Mammary epithelial cell (primary cell): ENCODE measurements around the gene MED29.

ENCODE experiments used
- CTCF ChIP-seq, 2 donors: IDR thresholded peaks in 1 of 2; conservative IDR thresholded peaks in 1 of 2; 2 replicates each; pipeline ENCODE4 v1.5.1; 2011 to 2012; ENCODE audit warnings: inconsistent platforms in 2 of 2, low read length in 2 of 2, mild to moderate bottlenecking in 2 of 2, control low read depth in 1 of 2, low read depth in 1 of 2; ENCODE audit not compliant: insufficient read depth in 1 of 2; ENCODE audit errors: extremely low read depth in 1 of 2
- EZH2 ChIP-seq: IDR thresholded peaks from 2 replicates; pipeline ENCODE4 v1.6.1; 2012; ENCODE audit warnings: low read length, inconsistent platforms, borderline replicate concordance

GRCh38 chr19:39342647-39343305, 48.4 kb upstream of the MED29 start:
- no peak for TF ChIP-seq CTCF (conservative IDR thresholded peaks at IDR 0.05 in 1 of 2, IDR thresholded peaks at IDR 0.05 in 1 of 2; ENCODE audit: extremely low read depth in 1 of 2, insufficient read depth in 1 of 2, low read depth in 1 of 2, low read length in 2 of 2)
- no peak for TF ChIP-seq EZH2
